HepG2 (cell line): ENCODE results near the gene PTS. TPM values are rescaled to one million over a fixed set of nuclear protein-coding genes. Genes with fewer than 3 reads are reported as not detected.

Source experiments
- ELF1 ChIP-seq: sonication (generic); formaldehyde crosslinking; IDR thresholded peaks from 2 replicates; pipeline ENCODE4 v1.4.0; 2020; ENCODE audit warnings: missing genetic modification reagents
- HCFC1 ChIP-seq: fragments of 150-350 bp; IDR thresholded peaks from 2 replicates; pipeline ENCODE4 v1.6.1; 2014; ENCODE audit warnings: low read depth, low read length
- KAT8 ChIP-seq: IDR thresholded peaks from 2 replicates; pipeline ENCODE4 v1.6.1; 2016; ENCODE audit warnings: missing genetic modification reagents, missing compliant biosample characterization
- NBN ChIP-seq: fragments of 450-650 bp; conservative IDR thresholded peaks from 2 replicates; pipeline ENCODE4 v1.6.1; 2017
- RAD21 ChIP-seq: fragments of 450-650 bp; formaldehyde crosslinking; IDR thresholded peaks from 2 replicates; pipeline ENCODE4 v1.5.0; 2020; ENCODE audit warnings: mild to moderate bottlenecking
- SAP130 ChIP-seq: IDR thresholded peaks from 2 replicates; pipeline ENCODE4 v1.6.1; 2016; ENCODE audit warnings: low read depth
- TAF15 ChIP-seq: fragments of 200-400 bp; formaldehyde crosslinking; IDR thresholded peaks from one replicate; pipeline ENCODE4 v1.6.1; 2018; ENCODE audit warnings: mild to moderate bottlenecking, low read depth, low read length; ENCODE audit not compliant: poor library complexity, severe bottlenecking
- polyA plus RNA-seq, 8 experiments: library from polyadenylated mRNA; depleted of rRNA in 3 of 8; stranded (reverse) in 7 of 8; unstranded in 1 of 8; fragments of >200 nt; fragmentation: Illumina TruSeq in 4 of 8; extraction: Trizol in 4 of 8; gene quantifications; 2 replicates each; pipeline versions ENCODE4 v1.2.1 to v1.2.3, GENCODE V29; 2011 to 2016; ENCODE audit warnings: low read depth in 4 of 8, missing spikeins in 1 of 8, mixed read lengths in 1 of 8; ENCODE audit not compliant: insufficient read depth in 1 of 8
- total RNA-seq, 5 experiments: library from RNA; depleted of rRNA; stranded (reverse); fragments of >200 nt; fragmentation: Illumina TruSeq; extraction: Trizol; gene quantifications; 2 replicates each; pipeline ENCODE4 v1.2.3, GENCODE V29; 2016; ENCODE audit warnings: low read depth in 1 of 5
- TF ChIP-seq, protein P1 (sequence below): sonication (generic); formaldehyde crosslinking; IDR thresholded peaks from 2 replicates; pipeline ENCODE4 v1.5.0; 2020; ENCODE audit warnings: mild to moderate bottlenecking, missing genetic modification reagents, borderline replicate concordance
- TF ChIP-seq, protein P2 (sequence below): sonication (generic); formaldehyde crosslinking; IDR thresholded peaks from 2 replicates; pipeline ENCODE4 v1.4.0; 2020; ENCODE audit warnings: mild to moderate bottlenecking, low read depth, missing genetic modification reagents
- TF ChIP-seq, protein P3 (sequence below): sonication (generic); formaldehyde crosslinking; IDR thresholded peaks from 2 replicates; pipeline ENCODE4 v1.8.0; 2023; ENCODE audit warnings: mild to moderate bottlenecking, missing genetic modification reagents

PTS gene
- total and polyA plus RNA-seq, 2 of the 13 experiments (the other 11 are each of a cell fraction or from before 2014, with no cell fraction given) = 33.6 to 49.3 TPM

DNA sequence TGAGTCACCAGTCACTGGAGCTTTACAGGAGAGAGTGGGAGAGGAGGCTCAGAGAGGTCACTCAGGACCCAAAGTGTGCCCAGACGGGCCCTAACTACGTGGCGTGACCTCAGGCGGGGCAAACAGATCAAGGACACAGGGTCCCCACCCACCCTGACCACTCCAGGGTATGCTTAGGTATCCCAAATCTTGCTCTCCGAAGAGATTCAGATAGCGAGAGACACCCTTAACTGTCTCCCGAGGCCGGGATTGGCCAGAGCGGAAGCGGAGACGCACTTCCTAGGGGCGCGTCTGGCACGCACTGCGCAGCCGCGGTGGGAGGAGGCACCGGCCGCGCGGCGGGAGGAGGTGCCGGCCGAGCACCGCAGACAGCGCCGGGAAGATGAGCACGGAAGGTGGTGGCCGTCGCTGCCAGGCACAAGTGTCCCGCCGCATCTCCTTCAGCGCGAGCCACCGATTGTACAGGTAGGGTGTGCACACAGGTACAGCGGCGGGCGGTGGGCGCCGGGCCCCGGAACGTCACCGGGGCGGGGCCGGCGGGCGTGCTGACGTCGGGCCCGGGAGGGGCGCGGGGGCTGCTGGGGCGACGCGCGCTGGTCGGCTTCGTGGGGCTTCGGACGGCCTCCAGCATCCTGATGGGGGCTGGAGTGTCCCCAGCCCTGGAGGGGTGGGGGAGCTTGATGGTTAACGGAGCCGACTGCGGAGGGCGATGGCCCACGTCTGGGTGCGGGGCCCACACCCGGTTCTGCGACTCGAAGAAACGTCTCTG is at the start of gene PTS (continued):
- TF ChIP-seq TAF15 (peak; percentile 83), HCFC1 (0 out of 2 replicates have a peak, but pooled peaks have one; percentile 7), KAT8 (peak; percentile 91), ELF1 (CRISPR knock-in tag) (peak; percentile 89), RAD21 (CRISPR knock-in tag) (peak; percentile 7; the same call in 1 of the 2 replicates), SAP130 (peak; percentile 83), NBN (no peak)
- TF ChIP-seq, protein P1, sequence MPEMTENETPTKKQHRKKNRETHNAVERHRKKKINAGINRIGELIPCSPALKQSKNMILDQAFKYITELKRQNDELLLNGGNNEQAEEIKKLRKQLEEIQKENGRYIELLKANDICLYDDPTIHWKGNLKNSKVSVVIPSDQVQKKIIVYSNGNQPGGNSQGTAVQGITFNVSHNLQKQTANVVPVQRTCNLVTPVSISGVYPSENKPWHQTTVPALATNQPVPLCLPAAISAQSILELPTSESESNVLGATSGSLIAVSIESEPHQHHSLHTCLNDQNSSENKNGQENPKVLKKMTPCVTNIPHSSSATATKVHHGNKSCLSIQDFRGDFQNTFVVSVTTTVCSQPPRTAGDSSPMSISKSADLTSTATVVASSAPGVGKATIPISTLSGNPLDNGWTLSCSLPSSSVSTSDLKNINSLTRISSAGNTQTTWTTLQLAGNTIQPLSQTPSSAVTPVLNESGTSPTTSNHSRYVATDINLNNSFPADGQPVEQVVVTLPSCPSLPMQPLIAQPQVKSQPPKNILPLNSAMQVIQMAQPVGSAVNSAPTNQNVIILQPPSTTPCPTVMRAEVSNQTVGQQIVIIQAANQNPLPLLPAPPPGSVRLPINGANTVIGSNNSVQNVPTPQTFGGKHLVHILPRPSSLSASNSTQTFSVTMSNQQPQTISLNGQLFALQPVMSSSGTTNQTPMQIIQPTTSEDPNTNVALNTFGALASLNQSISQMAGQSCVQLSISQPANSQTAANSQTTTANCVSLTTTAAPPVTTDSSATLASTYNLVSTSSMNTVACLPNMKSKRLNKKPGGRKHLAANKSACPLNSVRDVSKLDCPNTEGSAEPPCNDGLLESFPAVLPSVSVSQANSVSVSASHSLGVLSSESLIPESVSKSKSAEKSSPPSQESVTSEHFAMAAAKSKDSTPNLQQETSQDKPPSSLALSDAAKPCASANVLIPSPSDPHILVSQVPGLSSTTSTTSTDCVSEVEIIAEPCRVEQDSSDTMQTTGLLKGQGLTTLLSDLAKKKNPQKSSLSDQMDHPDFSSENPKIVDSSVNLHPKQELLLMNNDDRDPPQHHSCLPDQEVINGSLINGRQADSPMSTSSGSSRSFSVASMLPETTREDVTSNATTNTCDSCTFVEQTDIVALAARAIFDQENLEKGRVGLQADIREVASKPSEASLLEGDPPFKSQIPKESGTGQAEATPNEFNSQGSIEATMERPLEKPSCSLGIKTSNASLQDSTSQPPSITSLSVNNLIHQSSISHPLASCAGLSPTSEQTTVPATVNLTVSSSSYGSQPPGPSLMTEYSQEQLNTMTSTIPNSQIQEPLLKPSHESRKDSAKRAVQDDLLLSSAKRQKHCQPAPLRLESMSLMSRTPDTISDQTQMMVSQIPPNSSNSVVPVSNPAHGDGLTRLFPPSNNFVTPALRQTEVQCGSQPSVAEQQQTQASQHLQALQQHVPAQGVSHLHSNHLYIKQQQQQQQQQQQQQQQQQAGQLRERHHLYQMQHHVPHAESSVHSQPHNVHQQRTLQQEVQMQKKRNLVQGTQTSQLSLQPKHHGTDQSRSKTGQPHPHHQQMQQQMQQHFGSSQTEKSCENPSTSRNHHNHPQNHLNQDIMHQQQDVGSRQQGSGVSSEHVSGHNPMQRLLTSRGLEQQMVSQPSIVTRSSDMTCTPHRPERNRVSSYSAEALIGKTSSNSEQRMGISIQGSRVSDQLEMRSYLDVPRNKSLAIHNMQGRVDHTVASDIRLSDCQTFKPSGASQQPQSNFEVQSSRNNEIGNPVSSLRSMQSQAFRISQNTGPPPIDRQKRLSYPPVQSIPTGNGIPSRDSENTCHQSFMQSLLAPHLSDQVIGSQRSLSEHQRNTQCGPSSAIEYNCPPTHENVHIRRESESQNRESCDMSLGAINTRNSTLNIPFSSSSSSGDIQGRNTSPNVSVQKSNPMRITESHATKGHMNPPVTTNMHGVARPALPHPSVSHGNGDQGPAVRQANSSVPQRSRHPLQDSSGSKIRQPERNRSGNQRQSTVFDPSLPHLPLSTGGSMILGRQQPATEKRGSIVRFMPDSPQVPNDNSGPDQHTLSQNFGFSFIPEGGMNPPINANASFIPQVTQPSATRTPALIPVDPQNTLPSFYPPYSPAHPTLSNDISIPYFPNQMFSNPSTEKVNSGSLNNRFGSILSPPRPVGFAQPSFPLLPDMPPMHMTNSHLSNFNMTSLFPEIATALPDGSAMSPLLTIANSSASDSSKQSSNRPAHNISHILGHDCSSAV (CRISPR knock-in tag) = no peak
- TF ChIP-seq, protein P2, sequence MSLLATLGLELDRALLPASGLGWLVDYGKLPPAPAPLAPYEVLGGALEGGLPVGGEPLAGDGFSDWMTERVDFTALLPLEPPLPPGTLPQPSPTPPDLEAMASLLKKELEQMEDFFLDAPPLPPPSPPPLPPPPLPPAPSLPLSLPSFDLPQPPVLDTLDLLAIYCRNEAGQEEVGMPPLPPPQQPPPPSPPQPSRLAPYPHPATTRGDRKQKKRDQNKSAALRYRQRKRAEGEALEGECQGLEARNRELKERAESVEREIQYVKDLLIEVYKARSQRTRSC (CRISPR knock-in tag) = 0 out of 2 replicates have a peak, but pooled peaks have one; percentile 81
- TF ChIP-seq, protein P3, sequence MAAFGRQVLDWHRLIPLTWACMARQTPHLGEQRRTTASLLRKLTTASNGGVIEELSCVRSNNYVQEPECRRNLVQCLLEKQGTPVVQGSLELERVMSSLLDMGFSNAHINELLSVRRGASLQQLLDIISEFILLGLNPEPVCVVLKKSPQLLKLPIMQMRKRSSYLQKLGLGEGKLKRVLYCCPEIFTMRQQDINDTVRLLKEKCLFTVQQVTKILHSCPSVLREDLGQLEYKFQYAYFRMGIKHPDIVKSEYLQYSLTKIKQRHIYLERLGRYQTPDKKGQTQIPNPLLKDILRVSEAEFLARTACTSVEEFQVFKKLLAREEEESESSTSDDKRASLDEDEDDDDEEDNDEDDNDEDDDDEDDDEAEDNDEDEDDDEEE (CRISPR knock-in tag) = no peak; the same call in none of the 2 replicates
